Esophagus squamous epithelium (tissue), 5 donors: ENCODE data around the gene C15orf62. TPM values are rescaled to one million over a fixed set of nuclear protein-coding genes. Genes with fewer than 3 reads are reported as not detected.

ENCODE experiments used
- DNase-seq: peaks from one replicate; lab custom pipeline; 2025; lab: John Stamatoyannopoulos, UW
- H3K27ac ChIP-seq, 4 donors: fragments of 200-600 bp; sonication (generic); one replicate each; pipeline ENCODE4 v1.5.1; 2016 to 2019; ENCODE audit warnings: mild to moderate bottlenecking in 1 of 4
- H3K27me3 ChIP-seq, 4 donors: fragments of 200-600 bp; sonication (generic); 1 replicate in 3 of 4; 2 replicates in 1 of 4; pipeline versions ENCODE4 v1.5.1 to v1.6.0; 2017 to 2021; ENCODE audit warnings: antibody characterized with exemption in 1 of 4
- H3K36me3 ChIP-seq, 3 donors: fragments of 200-600 bp; sonication (generic); one replicate each; pipeline ENCODE4 v1.5.1; 2016 to 2019
- H3K4me1 ChIP-seq, 3 donors: fragments of 200-600 bp; sonication (generic); one replicate each; pipeline ENCODE4 v1.5.1; 2017 to 2019
- H3K4me3 ChIP-seq, 4 donors: fragments of 200-600 bp; sonication (generic); 1 replicate in 3 of 4; 2 replicates in 1 of 4; pipeline ENCODE4 v1.5.1; 2016 to 2019; ENCODE audit warnings: mild to moderate bottlenecking in 2 of 4, moderate library complexity in 1 of 4
- H3K9me3 ChIP-seq, 3 donors: fragments of 200-600 bp; sonication (generic); one replicate each; pipeline ENCODE4 v1.5.1; 2016 to 2019
- POLR2A ChIP-seq, 4 donors: fragments of 450-650 bp; IDR thresholded peaks; one replicate each; pipeline ENCODE4 v1.6.1; 2017; ENCODE audit warnings: antibody characterized with exemption in 4 of 4, mild to moderate bottlenecking in 4 of 4, moderate library complexity in 3 of 4
- WGBS, 2 donors: methylation state at CpG; one replicate each; pipeline ENCODE4 v1.1.5; 2018; 5-methylcytosine and 5-hydroxymethylcytosine counted together
- intact Hi-C: fragments of 100-400 bp; cut with DNase I; formaldehyde crosslinking; loops from one replicate; pipeline ENCODE4 v1.15.0; 2022
- total RNA-seq, 4 donors: library from RNA; depleted of rRNA; stranded (reverse); fragments of >200 nt; gene quantifications; one replicate each; pipeline ENCODE4 v1.1.0, GENCODE V29; 2016
- TF ChIP-seq, protein P1 (sequence below), 6 experiments: fragments of 450-650 bp in 4 of 6; fragments of 200-600 bp in 2 of 6; sonication (generic) in 2 of 6; IDR thresholded peaks; one replicate each; pipeline ENCODE4 v1.5.1; 2016 to 2019; ENCODE audit warnings: antibody characterized with exemption in 6 of 6, mild to moderate bottlenecking in 4 of 6, moderate library complexity in 4 of 6
- donor health status: DM: yes; HTN: yes; CAD: no.

C15orf62 gene
- total RNA-seq, 4 donors from 2014 or later = 11.3 to 44.3 (median 22.2) TPM

DNA sequence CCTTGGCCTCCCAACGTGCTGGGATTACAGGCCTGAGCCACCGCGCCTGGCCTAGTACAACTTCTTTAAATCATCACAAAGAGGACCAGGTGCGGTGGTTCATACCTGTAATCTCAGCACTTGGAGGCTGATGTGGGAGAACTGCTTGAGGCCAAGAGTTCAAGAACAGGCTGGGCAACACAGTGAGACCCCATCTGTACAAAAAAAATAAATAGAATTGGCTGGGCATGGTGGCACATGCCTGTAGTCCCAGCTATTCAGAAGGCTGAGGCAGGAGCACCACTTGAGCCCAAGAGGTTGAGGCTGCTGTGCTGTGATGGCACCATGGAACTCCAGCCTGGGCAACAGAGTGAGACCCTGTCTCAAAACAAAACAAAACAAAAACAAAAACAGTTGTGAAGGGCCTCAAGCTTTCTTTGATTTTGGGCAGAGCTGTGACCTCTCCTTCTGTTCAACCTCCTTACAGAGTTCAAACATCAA, 20.6 kb upstream of the C15orf62 start:
- no peak for DNase-seq
- H3K27ac ChIP-seq = no peak overlapping the region
- WGBS, 2 donors = 93 to 100% methylated on average over 1 to 4 of the region's 4 CpGs
- H3K4me1 ChIP-seq = peaks cover under 1 to 22% (median 4%) of the 10 kb centered on the region in 3 donors
- H3K36me3 ChIP-seq = peaks cover 4 to 82% (median 19%) of the 10 kb centered on the region in 3 donors
- intact Hi-C loops = no loop called here
- H3K27me3 ChIP-seq = no peaks in the 10 kb centered on the region
- no peak for TF ChIP-seq POLR2A (IDR thresholded peaks at IDR 0.05)
- TF ChIP-seq, protein P1, sequence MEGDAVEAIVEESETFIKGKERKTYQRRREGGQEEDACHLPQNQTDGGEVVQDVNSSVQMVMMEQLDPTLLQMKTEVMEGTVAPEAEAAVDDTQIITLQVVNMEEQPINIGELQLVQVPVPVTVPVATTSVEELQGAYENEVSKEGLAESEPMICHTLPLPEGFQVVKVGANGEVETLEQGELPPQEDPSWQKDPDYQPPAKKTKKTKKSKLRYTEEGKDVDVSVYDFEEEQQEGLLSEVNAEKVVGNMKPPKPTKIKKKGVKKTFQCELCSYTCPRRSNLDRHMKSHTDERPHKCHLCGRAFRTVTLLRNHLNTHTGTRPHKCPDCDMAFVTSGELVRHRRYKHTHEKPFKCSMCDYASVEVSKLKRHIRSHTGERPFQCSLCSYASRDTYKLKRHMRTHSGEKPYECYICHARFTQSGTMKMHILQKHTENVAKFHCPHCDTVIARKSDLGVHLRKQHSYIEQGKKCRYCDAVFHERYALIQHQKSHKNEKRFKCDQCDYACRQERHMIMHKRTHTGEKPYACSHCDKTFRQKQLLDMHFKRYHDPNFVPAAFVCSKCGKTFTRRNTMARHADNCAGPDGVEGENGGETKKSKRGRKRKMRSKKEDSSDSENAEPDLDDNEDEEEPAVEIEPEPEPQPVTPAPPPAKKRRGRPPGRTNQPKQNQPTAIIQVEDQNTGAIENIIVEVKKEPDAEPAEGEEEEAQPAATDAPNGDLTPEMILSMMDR (IDR thresholded peaks at IDR 0.05) = no peak
- H3K9me3 ChIP-seq = no peaks in the 10 kb centered on the region
- H3K4me3 ChIP-seq = no peak overlapping the region

DNA sequence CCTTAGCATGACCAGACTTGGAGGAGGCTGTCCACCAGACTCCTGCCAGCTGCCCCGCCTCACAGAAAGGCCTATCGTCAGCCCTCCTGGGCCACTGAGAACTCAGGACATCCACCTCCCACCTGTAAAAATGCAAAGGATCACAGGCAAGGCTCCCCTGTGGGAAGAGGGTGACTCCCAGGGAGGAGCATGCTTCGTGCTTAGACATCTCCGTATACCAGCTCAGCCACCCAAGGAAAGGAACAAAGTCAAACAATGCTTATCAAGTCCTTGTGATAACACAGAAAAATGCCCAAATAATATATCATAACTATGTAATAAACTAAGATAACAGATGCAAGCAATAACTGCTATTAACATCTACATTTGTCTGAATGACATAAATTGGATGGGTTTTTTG, 18.9 kb upstream of the C15orf62 start:
- TF ChIP-seq, protein P1 (IDR thresholded peaks at IDR 0.05) = no peak
- TF ChIP-seq POLR2A (IDR thresholded peaks at IDR 0.05) = no peak
- WGBS, 2 donors = 82 to 88% methylated on average over 4 of the region's 4 CpGs
- H3K36me3 ChIP-seq = peaks cover 4 to 66% (median 19%) of the 10 kb centered on the region in 3 donors
- no peaks in the 10 kb centered on the region for H3K27me3 ChIP-seq
- no peaks in the 10 kb centered on the region for H3K9me3 ChIP-seq
- H3K4me1 ChIP-seq = peaks cover 6 to 33% (median 7%) of the 10 kb centered on the region in 3 donors
- no peak overlapping the region for H3K4me3 ChIP-seq
- DNase-seq = no peak
- no peak overlapping the region for H3K27ac ChIP-seq
- intact Hi-C loops = no loop called here

DNA sequence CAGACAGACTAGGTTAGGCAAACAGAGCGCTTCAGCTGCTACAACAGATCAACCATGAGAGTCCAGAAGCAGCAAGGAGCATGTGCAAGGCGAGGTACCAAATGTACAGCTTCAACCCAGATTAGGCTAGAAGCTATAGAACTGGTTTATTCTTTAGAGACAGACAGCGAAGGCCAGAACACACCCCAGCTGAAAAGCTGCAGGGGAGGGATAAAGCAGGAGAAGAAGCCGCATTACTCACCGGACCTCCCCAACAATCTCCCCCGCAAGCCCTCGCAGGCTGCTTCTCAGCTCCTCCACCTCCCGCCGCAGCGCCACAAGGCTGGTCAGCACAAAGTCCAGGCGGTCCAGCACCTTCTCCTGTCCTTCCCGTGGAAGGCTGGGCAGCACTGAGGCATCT, 18.0 kb upstream of the C15orf62 start:
- no peak overlapping the region for H3K4me3 ChIP-seq

DNA sequence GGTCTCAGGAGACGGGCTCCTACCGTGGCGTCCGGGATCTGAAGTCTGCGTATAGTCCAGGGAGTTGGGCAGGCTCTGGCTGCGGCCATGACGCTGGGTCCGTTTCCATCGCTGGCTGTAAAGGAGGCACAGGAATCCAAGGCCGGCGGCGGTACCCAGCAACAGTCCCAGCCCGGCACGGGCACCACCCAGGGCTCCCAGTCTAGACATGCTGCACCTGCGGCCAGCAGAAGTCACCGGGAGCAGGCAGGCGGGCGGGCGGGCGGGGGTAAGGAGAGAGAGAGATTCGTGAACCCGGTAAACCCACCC, 15.3 kb upstream of the C15orf62 start:
- H3K4me1 ChIP-seq = peaks cover 6 to 35% (median 7%) of the 10 kb centered on the region in 3 donors
- no peaks in the 10 kb centered on the region for H3K9me3 ChIP-seq
- DNase-seq = no peak
- intact Hi-C loops = no loop called here
- H3K36me3 ChIP-seq = peaks cover 0 to 34% (median 15%) of the 10 kb centered on the region in 3 donors
- H3K27me3 ChIP-seq = no peaks in the 10 kb centered on the region
- TF ChIP-seq, protein P1 (IDR thresholded peaks at IDR 0.05) = no peak
- TF ChIP-seq POLR2A (IDR thresholded peaks at IDR 0.05) = no peak
- 0 to 4% methylated on average over 2 to 5 of the region's 22 CpGs for WGBS, 2 donors
- H3K4me3 ChIP-seq = peak overlapping the region; percentile 77 to 95 (median 82)
- peak overlapping the region; percentile 83 to 95 (median 88) for H3K27ac ChIP-seq

More for the DNA sequence above, 18.0 kb upstream of the C15orf62 start:
- intact Hi-C loops = no loop called here
- H3K9me3 ChIP-seq = no peaks in the 10 kb centered on the region
- peaks cover 6 to 35% (median 7%) of the 10 kb centered on the region in 3 donors for H3K4me1 ChIP-seq
- no peak overlapping the region for H3K27ac ChIP-seq
- H3K27me3 ChIP-seq = no peaks in the 10 kb centered on the region
- DNase-seq = no peak
- TF ChIP-seq, protein P1 (IDR thresholded peaks at IDR 0.05) = no peak
- TF ChIP-seq POLR2A (IDR thresholded peaks at IDR 0.05) = no peak
- peaks cover 4 to 61% (median 19%) of the 10 kb centered on the region in 3 donors for H3K36me3 ChIP-seq
- WGBS, 2 donors = 93 to 100% methylated on average over 1 to 7 of the region's 12 CpGs

DNA sequence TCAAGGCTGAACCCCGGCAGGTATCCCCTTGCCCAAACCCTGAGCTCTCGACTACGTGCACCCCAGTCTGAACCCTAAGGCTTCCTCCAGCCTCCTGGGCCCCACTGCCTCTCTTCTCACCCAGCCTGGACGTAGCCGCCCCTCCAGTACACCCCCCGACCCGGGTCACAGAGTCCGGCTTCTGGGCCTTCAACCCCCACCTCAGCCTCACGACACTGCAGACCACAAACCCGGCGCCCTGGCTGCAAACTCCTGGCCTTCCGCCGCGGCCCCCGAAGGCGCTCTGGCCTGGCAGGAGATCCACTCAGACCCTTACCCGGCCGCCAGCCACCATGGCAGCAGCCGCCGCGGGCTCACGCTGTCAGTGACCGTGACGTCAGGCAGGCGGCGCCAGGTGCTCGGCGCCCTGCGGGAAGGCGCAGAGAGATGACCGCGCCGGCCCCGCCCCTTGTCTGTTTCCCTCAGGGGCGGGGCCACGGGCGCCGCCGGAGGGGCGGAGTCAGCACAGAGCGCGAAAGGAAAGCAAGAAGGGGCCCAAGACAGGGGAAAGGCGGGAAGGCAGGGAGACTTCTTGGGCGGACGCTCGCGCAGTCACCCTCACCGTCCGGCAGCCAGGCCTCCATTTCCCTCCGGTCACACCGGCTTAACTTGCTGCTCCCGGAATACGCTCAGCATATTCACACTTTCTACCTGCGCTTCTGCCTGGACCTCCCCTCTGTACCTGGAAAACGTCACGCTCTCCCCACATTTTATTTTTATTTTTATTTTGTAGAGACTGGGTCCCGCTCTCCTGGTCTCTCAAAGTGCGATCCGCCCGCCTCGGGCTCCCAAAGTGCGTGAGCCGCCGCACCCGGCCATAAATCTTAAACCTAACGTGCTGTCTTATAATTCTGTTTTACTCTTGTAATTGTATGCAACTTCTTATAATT, 14.6 kb upstream of the C15orf62 start, which contains the start of gene RMDN3:
RMDN3 (minus strand) TSS at position 372 of the 929 bp plus-strand sequence. CDS start 471 bp downstream, outside the sequence.
- intact Hi-C loops = no loop called here
- 0 to 1% methylated on average over 24 to 32 of the region's 66 CpGs for WGBS, 2 donors
- Histone ChIP-seq H3K4me3 (peak within 1 kb of the TSS; percentile 77 to 95 (median 82)), H3K27ac (peak within 1 kb of the TSS; percentile 83 to 95 (median 88)), H3K4me1 (peaks cover 6 to 35% (median 7%) of the 10 kb centered on the region in 3 donors), H3K36me3 (peaks cover 0 to 27% (median 14%) of the 10 kb centered on the region in 3 donors), H3K9me3 (no peaks in the 10 kb centered on the region), H3K27me3 (no peaks in the 10 kb centered on the region)
- peak; percentile 61 for DNase-seq
- peak in 3 of 4 donors; percentile 39 to 77 (median 66) for TF ChIP-seq POLR2A (IDR thresholded peaks at IDR 0.05)
- TF ChIP-seq, protein P1 (IDR thresholded peaks at IDR 0.05) = peak in 3 of 6 experiments; percentile 22 to 63 (median 23)
